ENCODE results near the gene PNPLA7. TPM values are rescaled to one million over a fixed set of nuclear protein-coding genes. Genes with fewer than 3 reads are reported as not detected.

The PNPLA7 gene
- 0.54 to 0.97 TPM (median 0.84 TPM) in 5 replicates for total RNA-seq (2022; extraction: Qiagen RNA extraction; ENCODE audit: low read depth)

GRCh38 chr9:137550231-137550621 lies at the start of gene PNPLA7:
Gene PNPLA7, minus strand, starts transcription at chr9:137550402. Its CDS starts 205 bp downstream, at chr9:137550197.

GRCh38 chr9:137590469-137591383 lies 40.5 kb upstream of the PNPLA7 start, which contains the start of gene ZMYND19:
Gene ZMYND19, minus strand, starts transcription at chr9:137590512. Its CDS starts 249 bp downstream, at chr9:137590263.

GRCh38 chr9:137578518-137579258 lies 28.5 kb upstream of the PNPLA7 start, which contains the start of gene DPH7:
Gene DPH7, minus strand, starts transcription at chr9:137578925. Its CDS starts 148 bp downstream, at chr9:137578777.

GRCh38 chr9:137551264-137552021 lies 1.2 kb upstream of the PNPLA7 start, which contains the start of gene MRPL41:
Gene MRPL41, plus strand, starts transcription at chr9:137551879. Its CDS starts 203 bp downstream, at chr9:137552082.

GRCh38 chr9:137459152-137459600 lies 91.0 kb downstream of the PNPLA7 start, which contains the start of gene NSMF:
Gene NSMF, minus strand, starts transcription at chr9:137459334. Its CDS starts 232 bp downstream, at chr9:137459102.

GRCh38 chr9:137441289-137441934 lies 108.8 kb downstream of the PNPLA7 start, which contains the start of gene ENTPD8:
Gene ENTPD8, minus strand, starts transcription at chr9:137441357. Its CDS starts 3,072 bp downstream, at chr9:137438285.

GRCh38 chr9:137422604-137423513 lies 127.3 kb downstream of the PNPLA7 start, which contains the start of the genes EXD3 and NOXA1:
Gene EXD3, minus strand, starts transcription at chr9:137423162. Its CDS starts 27,805 bp downstream, at chr9:137395357.
Gene NOXA1, plus strand, starts transcription at chr9:137423393. Its CDS starts 137 bp downstream, at chr9:137423530.

Other genes starting within 250 kb of the PNPLA7 start
- gene NRARP, start 248.1 kb downstream of the PNPLA7 start, total RNA-seq (2022; extraction: Qiagen RNA extraction; ENCODE audit: low read depth): 2.7 to 7.1 TPM (median 5.4 TPM) in 5 replicates
- gene EXD3, start 127.2 kb downstream of the PNPLA7 start, total RNA-seq (2022; extraction: Qiagen RNA extraction; ENCODE audit: low read depth): 6.1 to 7.4 TPM (median 6.9 TPM) in 5 replicates
- gene NOXA1, start 127.0 kb downstream of the PNPLA7 start, total RNA-seq (2022; extraction: Qiagen RNA extraction; ENCODE audit: low read depth): 1.0 to 1.5 TPM (median 1.5 TPM) in 5 replicates
- gene ENTPD8, start 109.0 kb downstream of the PNPLA7 start, total RNA-seq (2022; extraction: Qiagen RNA extraction; ENCODE audit: low read depth): 0.21 to 0.52 TPM (median 0.28 TPM) in 5 replicates
- gene NSMF, start 91.1 kb downstream of the PNPLA7 start, total RNA-seq (2022; extraction: Qiagen RNA extraction; ENCODE audit: low read depth): 30.9 to 45.8 TPM (median 39.2 TPM) in 5 replicates
- 45.9 to 90.8 TPM (median 83.7 TPM) in 5 replicates for gene MRPL41, start 1.5 kb upstream of the PNPLA7 start, total RNA-seq (2022; extraction: Qiagen RNA extraction; ENCODE audit: low read depth)
- gene DPH7, start 28.5 kb upstream of the PNPLA7 start, total RNA-seq (2022; extraction: Qiagen RNA extraction; ENCODE audit: low read depth): 25.6 to 29.8 TPM (median 28.8 TPM) in 5 replicates
- gene ZMYND19, start 40.1 kb upstream of the PNPLA7 start, total RNA-seq (2022; extraction: Qiagen RNA extraction; ENCODE audit: low read depth): 35.5 to 55.2 TPM (median 51.4 TPM) in 5 replicates
- gene ARRDC1, start 55.3 kb upstream of the PNPLA7 start, total RNA-seq (2022; extraction: Qiagen RNA extraction; ENCODE audit: low read depth): 23.2 to 28.8 TPM (median 26.7 TPM) in 5 replicates
- gene EHMT1, start 68.6 kb upstream of the PNPLA7 start, total RNA-seq (2022; extraction: Qiagen RNA extraction; ENCODE audit: low read depth): 39.0 to 45.3 TPM (median 41.6 TPM) in 5 replicates

Measured in A549 treated with CpdA at 1 μM for 4 hours (cell line).